Mucosa of stomach (tissue), 1 donor: Measurements from ENCODE around the gene ICA1L.
"Not testable (repeated sequence)": the region's sequence is repeated elsewhere in the genome, so short reads cannot be mapped to it uniquely, and the experiment has no call there.

Experiments
- H3K27me3 ChIP-seq: one replicate; pipeline ENCODE4 v1.7.0; 2013; ENCODE audit warnings: mild to moderate bottlenecking, low read length; ENCODE audit not compliant: control insufficient read depth, insufficient read depth
- H3K36me3 ChIP-seq: one replicate; pipeline ENCODE4 v1.7.0; 2013; ENCODE audit warnings: low read length; ENCODE audit not compliant: control insufficient read depth, insufficient read depth
- H3K4me1 ChIP-seq: one replicate; pipeline ENCODE4 v1.7.0; 2013; ENCODE audit warnings: mild to moderate bottlenecking, low read length; ENCODE audit not compliant: control insufficient read depth, insufficient read depth
- H3K4me3 ChIP-seq: one replicate; pipeline ENCODE4 v1.7.0; 2013; ENCODE audit warnings: low read length
- H3K9ac ChIP-seq: one replicate; pipeline ENCODE4 v1.7.0; 2013; ENCODE audit warnings: mild to moderate bottlenecking, low read length, moderate library complexity
- H3K9me3 ChIP-seq: one replicate; pipeline ENCODE4 v1.7.0; 2013; ENCODE audit warnings: mild to moderate bottlenecking, low read length, moderate library complexity; ENCODE audit not compliant: control insufficient read depth
- donor health status: Pancreatic carcinoma.

The ICA1L gene

GRCh38 chr2:202807431-202808138 lies 64.0 kb downstream of the ICA1L start:
- H3K9me3 ChIP-seq, H3K9ac ChIP-seq, H3K4me3 ChIP-seq, H3K36me3 ChIP-seq, H3K27me3 ChIP-seq: not testable (repeated sequence)
- H3K4me1 ChIP-seq: peaks cover 14% of the 10 kb centered on the region

DNA sequence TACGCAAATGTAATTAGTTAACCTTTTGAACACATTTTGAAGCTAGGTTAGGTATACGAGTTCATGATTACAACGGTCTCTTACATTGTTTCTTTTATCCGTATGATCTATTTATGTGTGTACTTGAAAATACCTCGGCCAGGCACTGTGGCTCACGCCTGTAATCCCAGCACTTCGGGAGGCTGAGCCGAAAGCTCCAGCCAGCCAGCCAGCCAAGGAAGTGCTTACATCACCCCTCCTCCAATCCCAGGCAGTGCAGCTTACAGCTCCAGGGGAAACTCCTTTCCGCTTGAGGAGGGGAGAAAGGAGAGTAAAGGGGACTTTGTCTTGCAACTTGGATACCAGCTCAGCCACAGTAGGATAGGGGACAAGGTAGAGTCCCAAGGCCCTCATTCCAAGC lies 65.7 kb downstream of the ICA1L start:
- H3K27me3 ChIP-seq, H3K36me3 ChIP-seq, H3K9ac ChIP-seq, H3K4me3 ChIP-seq, H3K9me3 ChIP-seq: not testable (repeated sequence)
- peaks cover 14% of the 10 kb centered on the region for H3K4me1 ChIP-seq

- Histone ChIP-seq H3K27me3 (no peaks in the 10 kb centered on the region), H3K9ac (no peak overlapping the region), H3K4me3 (no peak overlapping the region), H3K9me3 (no peaks in the 10 kb centered on the region), H3K4me1 (no peaks in the 10 kb centered on the region), H3K36me3 (no peaks in the 10 kb centered on the region)
Observed at GRCh38 chr2:202797944-202798343, 73.6 kb downstream of the ICA1L start.

DNA sequence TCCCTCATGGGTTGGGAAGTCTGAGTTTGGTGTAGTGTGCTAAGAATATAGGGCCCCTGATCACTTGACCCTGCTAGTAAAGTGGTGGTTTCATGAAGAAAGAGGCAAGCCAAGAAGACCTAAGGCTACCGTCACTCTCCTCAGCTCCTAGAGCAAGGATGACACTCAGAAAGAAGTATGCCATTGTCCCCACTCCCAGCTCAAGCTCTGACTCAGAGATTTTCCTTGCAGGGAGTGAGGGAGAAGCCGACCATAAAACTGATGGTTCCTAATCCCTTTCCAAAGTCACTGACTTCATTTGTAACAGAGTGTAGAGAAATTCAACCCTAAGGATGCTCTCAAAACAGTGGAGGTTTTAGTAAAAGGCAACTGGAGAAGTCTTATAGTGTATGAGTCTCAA lies 80.9 kb downstream of the ICA1L start:
- H3K4me1 ChIP-seq: no peaks in the 10 kb centered on the region
- H3K9me3 ChIP-seq: no peaks in the 10 kb centered on the region
- H3K36me3 ChIP-seq: no peaks in the 10 kb centered on the region
- no peak overlapping the region for H3K9ac ChIP-seq
- no peaks in the 10 kb centered on the region for H3K27me3 ChIP-seq
- H3K4me3 ChIP-seq: no peak overlapping the region

DNA sequence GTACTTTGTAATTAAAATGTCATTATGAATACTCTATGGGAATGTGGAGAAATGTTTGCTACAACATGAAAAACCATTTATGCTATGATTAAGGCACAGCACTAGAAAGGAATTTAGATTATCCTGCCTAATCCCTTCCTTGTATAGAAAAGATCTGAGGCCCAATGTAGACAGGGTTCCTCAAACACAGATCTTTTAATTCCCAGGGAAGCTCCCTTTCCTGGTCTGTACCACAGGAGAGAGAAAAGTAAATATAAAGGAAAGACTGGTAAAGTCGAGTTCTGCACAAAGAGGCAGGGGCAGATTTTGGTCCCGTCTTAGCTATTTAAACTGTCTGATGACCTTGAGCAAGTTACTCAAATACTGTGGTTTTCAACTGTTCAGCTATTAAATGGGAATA lies 84.7 kb downstream of the ICA1L start:
- Histone ChIP-seq H3K9me3 (no peaks in the 10 kb centered on the region), H3K27me3 (no peaks in the 10 kb centered on the region), H3K4me1 (no peaks in the 10 kb centered on the region), H3K4me3 (no peak overlapping the region), H3K36me3 (no peaks in the 10 kb centered on the region), H3K9ac (no peak overlapping the region)

DNA sequence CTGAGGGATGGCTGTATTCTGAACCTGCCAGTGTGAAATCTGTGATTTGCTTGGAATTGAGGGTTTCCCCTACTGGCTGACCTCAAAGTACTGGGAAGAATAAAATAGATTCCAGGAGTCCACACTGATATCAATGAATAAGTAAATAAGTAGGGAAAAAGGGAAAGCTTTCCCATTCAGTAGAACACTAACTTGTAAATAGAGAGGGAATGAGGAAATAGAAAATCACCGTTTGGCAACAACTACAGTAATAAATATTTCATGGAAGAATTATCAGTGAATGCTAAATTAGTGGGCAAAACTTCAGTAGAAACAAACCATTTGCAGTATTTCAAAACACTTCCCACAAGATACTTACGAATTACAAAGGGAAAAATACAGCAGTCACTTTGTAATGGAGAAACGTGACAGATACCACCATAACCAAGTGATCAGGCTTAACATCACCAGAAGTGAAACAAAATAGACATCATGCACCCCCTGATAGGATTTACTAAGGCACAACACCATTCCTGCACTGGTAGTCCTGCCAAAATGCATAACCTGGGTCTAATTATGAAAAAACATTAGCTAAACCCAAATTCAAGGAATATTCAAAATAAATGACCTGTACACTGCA lies 88.5 kb downstream of the ICA1L start:
- Histone ChIP-seq H3K4me1 (peaks cover 9% of the 10 kb centered on the region), H3K4me3 (no peak overlapping the region), H3K36me3 (no peaks in the 10 kb centered on the region), H3K27me3 (no peaks in the 10 kb centered on the region), H3K9ac (no peak overlapping the region), H3K9me3 (no peaks in the 10 kb centered on the region)

DNA sequence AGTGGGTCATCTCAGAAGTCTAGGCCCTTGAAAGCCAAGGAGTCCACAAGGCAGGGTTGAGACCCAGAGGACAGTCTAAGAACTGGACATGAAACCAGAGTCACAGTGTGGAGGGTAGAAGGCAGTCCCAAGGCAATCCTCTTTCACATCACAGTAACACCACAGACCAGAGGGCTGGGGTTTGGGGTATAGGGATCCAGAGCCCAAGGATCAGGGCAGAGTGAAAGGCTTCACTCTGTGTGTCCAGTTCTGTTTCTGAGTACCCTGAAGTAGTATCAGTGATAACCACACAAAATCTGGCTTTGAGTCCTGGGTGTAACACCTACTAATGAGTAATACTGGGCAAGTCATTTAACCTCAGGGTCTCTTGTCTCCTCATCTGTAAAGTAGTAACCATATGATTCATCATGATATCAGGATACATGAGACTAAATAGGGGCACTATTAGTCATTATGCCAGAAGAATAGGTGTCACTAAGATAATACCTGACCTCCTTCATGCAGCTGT lies 91.0 kb downstream of the ICA1L start:
- Histone ChIP-seq H3K9ac (no peak overlapping the region), H3K27me3 (no peaks in the 10 kb centered on the region), H3K4me1 (peaks cover 9% of the 10 kb centered on the region), H3K4me3 (no peak overlapping the region), H3K36me3 (no peaks in the 10 kb centered on the region), H3K9me3 (no peaks in the 10 kb centered on the region)

DNA sequence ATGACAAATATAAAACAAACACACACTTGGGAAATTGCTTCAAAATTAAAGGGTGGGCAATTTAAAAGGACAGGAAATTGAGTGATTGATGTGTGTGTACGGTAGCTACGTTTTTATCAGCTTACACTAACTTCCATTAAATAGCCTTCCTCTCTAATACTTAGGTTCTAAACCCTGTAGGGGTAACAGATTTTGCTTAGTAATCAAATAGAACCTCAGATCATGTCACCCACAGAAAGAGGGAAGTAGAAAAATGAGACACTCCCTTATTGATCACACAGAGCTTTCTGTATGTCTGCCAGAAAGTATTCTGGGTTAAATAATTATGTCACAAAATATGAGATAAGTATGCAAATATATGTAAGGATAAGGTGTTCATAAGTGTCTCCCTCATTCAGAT lies 93.3 kb downstream of the ICA1L start:
- Histone ChIP-seq H3K9ac (no peak overlapping the region), H3K4me1 (peaks cover 9% of the 10 kb centered on the region), H3K9me3 (no peaks in the 10 kb centered on the region), H3K36me3 (no peaks in the 10 kb centered on the region), H3K4me3 (no peak overlapping the region), H3K27me3 (no peaks in the 10 kb centered on the region)

GRCh38 chr2:202774104-202774503 lies 97.5 kb downstream of the ICA1L start:
- Histone ChIP-seq H3K27me3 (no peaks in the 10 kb centered on the region), H3K36me3 (no peaks in the 10 kb centered on the region), H3K4me3 (no peak overlapping the region), H3K9ac (no peak overlapping the region), H3K4me1 (peaks cover 9% of the 10 kb centered on the region), H3K9me3 (no peaks in the 10 kb centered on the region)

DNA sequence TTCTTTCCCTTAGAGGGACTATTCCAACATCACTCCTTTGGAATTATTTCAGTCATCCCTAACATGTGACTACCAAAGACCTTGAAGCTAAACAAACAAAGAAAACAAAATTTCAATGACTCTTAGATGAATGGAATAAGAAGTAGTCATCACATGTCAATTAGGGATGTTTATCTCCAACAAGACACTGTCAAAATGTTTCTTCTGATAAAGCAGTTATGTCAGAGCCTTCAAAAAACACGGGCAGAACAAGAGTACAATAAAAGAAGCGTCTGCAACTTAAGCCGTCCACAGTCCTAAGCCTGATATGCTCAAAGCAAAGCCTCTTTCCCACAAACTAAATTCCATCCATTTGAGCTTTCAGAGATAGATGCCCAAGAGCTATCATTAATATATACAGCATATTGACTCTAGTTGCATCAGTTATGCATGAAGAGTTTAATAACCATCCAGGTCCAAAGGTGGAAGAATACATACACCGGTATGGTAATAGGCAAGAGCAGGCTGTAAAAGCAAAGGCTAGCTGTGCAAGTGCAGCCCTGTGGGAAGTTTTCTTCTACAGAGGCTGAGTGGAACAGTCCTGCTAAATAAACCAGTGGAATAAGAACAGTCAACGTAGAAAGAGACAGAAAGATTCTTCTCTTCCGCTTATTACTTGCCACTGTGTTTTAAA lies 98.1 kb downstream of the ICA1L start:
- Histone ChIP-seq H3K4me1 (peaks cover 9% of the 10 kb centered on the region), H3K9me3 (no peaks in the 10 kb centered on the region), H3K27me3 (no peaks in the 10 kb centered on the region), H3K36me3 (no peaks in the 10 kb centered on the region), H3K9ac (no peak overlapping the region), H3K4me3 (no peak overlapping the region)

GRCh38 chr2:202771741-202772460 lies 99.7 kb downstream of the ICA1L start:
- Histone ChIP-seq H3K4me3 (no peak overlapping the region), H3K27me3 (no peaks in the 10 kb centered on the region), H3K9ac (no peak overlapping the region), H3K4me1 (peaks cover 9% of the 10 kb centered on the region), H3K36me3 (no peaks in the 10 kb centered on the region), H3K9me3 (no peaks in the 10 kb centered on the region)

GRCh38 chr2:202771336-202771735 lies 100.2 kb downstream of the ICA1L start:
- H3K9me3 ChIP-seq: no peaks in the 10 kb centered on the region
- peaks cover 9% of the 10 kb centered on the region for H3K4me1 ChIP-seq
- H3K9ac ChIP-seq: no peak overlapping the region
- H3K4me3 ChIP-seq: no peak overlapping the region
- no peaks in the 10 kb centered on the region for H3K36me3 ChIP-seq
- no peaks in the 10 kb centered on the region for H3K27me3 ChIP-seq
